WERI-Rb-1 (cell line): ENCODE measurements around the gene STAT4.

ENCODE experiments used
- DNase-seq: peaks from one replicate; pipeline ENCODE4 v3.0.0-alpha.2; 2020
- H3K27ac ChIP-seq: fragments of 250-450 bp; sonication (Bioruptor Pico); 2 replicates; pipeline ENCODE4 v1.5.1; 2020; ENCODE audit warnings: mild to moderate bottlenecking, moderate library complexity
- H3K27me3 ChIP-seq: fragments of 250-450 bp; sonication (Bioruptor Pico); 2 replicates; pipeline ENCODE4 v1.5.1; 2021; ENCODE audit warnings: mild to moderate bottlenecking, low read depth, moderate library complexity; ENCODE audit not compliant: insufficient read depth, severe bottlenecking
- H3K36me3 ChIP-seq: fragments of 250-450 bp; sonication (Bioruptor Pico); 2 replicates; pipeline ENCODE4 v1.5.1; 2020; ENCODE audit warnings: mild to moderate bottlenecking, moderate library complexity
- H3K4me3 ChIP-seq: 2 replicates; pipeline ENCODE4 v1.5.1; 2011; ENCODE audit warnings: low read depth, mild to moderate bottlenecking, control low read depth, low read length
- H3K9me3 ChIP-seq: fragments of 250-450 bp; sonication (Bioruptor Pico); 2 replicates; pipeline ENCODE4 v1.5.1; 2021; ENCODE audit warnings: mild to moderate bottlenecking, moderate library complexity; ENCODE audit not compliant: severe bottlenecking
- CTCF ChIP-seq: IDR thresholded peaks from 2 replicates; pipeline ENCODE4 v1.5.1; 2011; ENCODE audit warnings: low read depth, mild to moderate bottlenecking, control low read depth, inconsistent platforms, low read length

Gene STAT4

DNA sequence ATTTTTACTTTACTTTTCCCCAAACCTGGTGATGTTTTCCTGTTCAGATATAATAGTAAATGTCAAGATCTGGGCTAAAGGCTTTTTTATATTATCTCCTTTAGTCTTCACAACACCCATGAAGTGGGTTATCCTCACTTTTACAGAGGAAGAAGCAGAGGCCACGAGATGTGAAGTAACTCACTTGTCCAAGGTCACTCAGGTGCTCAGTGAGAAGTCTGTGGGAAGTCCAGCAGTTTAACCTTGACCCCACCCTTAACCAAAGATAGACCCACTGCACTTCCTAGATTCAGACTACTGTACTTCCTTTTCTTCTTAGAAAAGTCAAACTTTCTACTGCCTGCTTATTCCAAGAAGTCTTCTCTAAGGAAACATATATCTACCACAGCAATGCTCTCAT, 80.5 kb downstream of the STAT4 start:
- Histone ChIP-seq H3K36me3 (no peaks in the 10 kb centered on the region), H3K27ac (no peak overlapping the region), H3K27me3 (no peaks in the 10 kb centered on the region), H3K9me3 (no peaks in the 10 kb centered on the region), H3K4me3 (no peak overlapping the region)
- TF ChIP-seq CTCF: no peak
- no peak for DNase-seq

DNA sequence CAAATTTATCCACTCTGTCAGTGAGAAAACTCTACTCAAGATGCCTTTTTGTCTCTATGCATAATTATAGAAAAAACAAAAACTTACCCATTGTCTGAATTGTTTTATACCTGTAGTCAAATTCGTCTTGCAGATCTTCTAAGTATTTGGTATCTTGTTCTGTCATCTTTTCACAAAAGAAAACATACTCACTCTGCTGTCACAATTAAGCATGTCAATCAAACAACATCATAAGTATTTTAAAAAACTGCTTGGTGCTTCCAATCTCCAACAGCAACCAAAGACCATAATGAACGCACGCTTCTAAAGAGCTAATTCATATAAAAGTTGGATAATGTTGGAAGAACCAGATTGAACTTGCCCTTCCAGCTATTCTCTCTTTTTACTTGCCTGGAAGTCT, 81.2 kb downstream of the STAT4 start:
- Histone ChIP-seq H3K4me3 (no peak overlapping the region), H3K9me3 (no peaks in the 10 kb centered on the region), H3K27me3 (no peaks in the 10 kb centered on the region), H3K27ac (no peak overlapping the region), H3K36me3 (no peaks in the 10 kb centered on the region)
- DNase-seq: no peak
- no peak for TF ChIP-seq CTCF

GRCh38 chr2:191066919-191067233, 83.9 kb downstream of the STAT4 start:
- no peak overlapping the region for H3K27ac ChIP-seq
- no peaks in the 10 kb centered on the region for H3K36me3 ChIP-seq
- no peak for TF ChIP-seq CTCF

DNA sequence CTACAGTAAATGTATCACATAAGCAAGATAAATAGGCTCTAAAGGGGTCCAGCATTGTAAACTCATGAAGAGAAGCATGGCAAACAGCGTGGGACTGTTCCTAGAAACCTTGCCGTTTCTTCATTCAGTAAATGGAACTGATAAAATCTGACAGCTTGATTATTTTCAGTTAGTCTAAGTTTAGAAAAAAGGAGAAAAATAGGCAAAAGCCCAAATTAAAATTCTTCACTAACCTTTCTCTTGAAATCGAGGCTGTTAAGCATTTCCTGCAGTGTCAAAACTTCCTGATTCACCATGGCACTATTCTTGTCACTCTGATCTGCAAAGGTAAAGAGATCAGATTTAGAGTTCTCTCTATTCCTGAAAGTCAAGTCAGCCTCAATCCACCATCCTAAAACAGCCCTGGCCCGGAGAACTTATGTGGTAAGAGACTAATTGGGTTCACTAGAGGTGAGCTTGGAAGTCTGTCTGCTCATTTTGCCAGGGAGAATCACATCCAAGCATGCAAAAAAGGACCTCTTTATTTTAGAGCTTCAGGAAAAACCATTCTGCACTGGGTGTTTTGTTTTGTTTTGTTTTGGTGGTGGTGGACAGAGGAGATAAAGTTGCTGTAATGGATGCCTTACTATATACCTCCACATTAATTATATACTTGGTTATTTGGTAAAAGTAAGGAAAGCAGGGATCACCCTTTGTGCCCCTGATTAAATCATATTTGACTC, 84.4 kb downstream of the STAT4 start:
- no peak for TF ChIP-seq CTCF
- H3K36me3 ChIP-seq: no peaks in the 10 kb centered on the region
- H3K4me3 ChIP-seq: no peak overlapping the region
- no peak for DNase-seq
- no peaks in the 10 kb centered on the region for H3K27me3 ChIP-seq
- no peaks in the 10 kb centered on the region for H3K9me3 ChIP-seq
- no peak overlapping the region for H3K27ac ChIP-seq

More at GRCh38 chr2:191066919-191067233, 83.9 kb downstream of the STAT4 start:
- no peak for DNase-seq
- H3K9me3 ChIP-seq: no peaks in the 10 kb centered on the region
- no peak overlapping the region for H3K4me3 ChIP-seq
- no peaks in the 10 kb centered on the region for H3K27me3 ChIP-seq

GRCh38 chr2:191065785-191066184, 85.0 kb downstream of the STAT4 start:
- Histone ChIP-seq H3K4me3 (no peak overlapping the region), H3K27me3 (no peaks in the 10 kb centered on the region), H3K9me3 (no peaks in the 10 kb centered on the region), H3K27ac (no peak overlapping the region), H3K36me3 (no peaks in the 10 kb centered on the region)
- no peak for TF ChIP-seq CTCF
- no peak for DNase-seq

- Histone ChIP-seq H3K36me3 (no peaks in the 10 kb centered on the region), H3K27me3 (no peaks in the 10 kb centered on the region), H3K4me3 (no peak overlapping the region), H3K27ac (no peak overlapping the region), H3K9me3 (no peaks in the 10 kb centered on the region)
- DNase-seq: no peak
- TF ChIP-seq CTCF: no peak
Measured at GRCh38 chr2:191064590-191064989, 86.2 kb downstream of the STAT4 start.
